Gastrocnemius medialis (tissue), 4 donors: ENCODE measurements around the gene EFNA1.

ENCODE experiments used
- POLR2A ChIP-seq, 2 donors: fragments of 450-650 bp; IDR thresholded peaks; one replicate each; pipeline ENCODE4 v1.6.1; 2017; ENCODE audit warnings: antibody characterized with exemption in 2 of 2, mild to moderate bottlenecking in 2 of 2, moderate library complexity in 2 of 2
- TF ChIP-seq, protein P1 (sequence below), 5 experiments: fragments of 450-650 bp in 3 of 5; fragments of 200-600 bp in 2 of 5; sonication (generic) in 2 of 5; IDR thresholded peaks in 4 of 5; conservative IDR thresholded peaks in 1 of 5; 1 replicate in 4 of 5; 2 replicates in 1 of 5; pipeline ENCODE4 v1.5.1; 2016 to 2019; ENCODE audit warnings: antibody characterized with exemption in 5 of 5, mild to moderate bottlenecking in 3 of 5, moderate library complexity in 3 of 5

DNA sequence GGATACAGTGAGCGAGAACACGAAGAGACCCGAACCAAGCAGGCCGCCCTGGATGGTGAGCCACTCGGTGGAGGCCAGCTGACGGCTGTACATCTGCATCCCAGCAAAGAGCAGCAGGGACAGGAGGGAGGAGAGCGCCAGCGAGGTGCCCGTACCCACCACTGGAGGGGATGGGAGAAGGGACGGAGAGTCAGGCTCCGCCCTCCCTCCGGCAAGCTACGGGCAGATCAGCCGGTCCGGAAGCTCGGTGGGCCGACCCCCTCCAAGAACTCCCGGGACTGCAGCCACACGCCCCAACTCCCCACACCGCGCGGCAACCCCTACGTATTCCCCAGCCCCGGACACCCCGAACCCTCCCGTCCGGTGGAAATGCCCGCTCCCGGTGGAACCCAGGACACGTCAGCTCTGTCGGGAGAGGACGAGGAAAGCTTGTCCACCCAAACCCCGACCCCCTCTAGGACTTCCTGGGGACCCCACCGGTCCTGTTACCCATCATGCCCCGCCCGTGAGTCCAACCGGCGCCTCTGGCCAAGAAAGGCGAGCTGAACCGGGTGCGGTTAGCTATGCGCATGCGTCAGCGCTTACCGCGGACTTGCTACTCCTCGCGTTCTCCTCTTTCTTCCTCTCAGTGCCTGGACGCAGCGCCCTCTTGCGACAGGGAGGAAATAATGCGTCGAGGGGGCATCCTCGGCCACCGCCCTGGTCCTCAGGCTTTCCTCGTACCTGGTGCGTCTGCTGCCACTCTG lies 45.2 kb downstream of the EFNA1 start, which contains the start of gene KRTCAP2:
- peak in 1 of 2 donors; percentile 53 for TF ChIP-seq POLR2A (IDR thresholded peaks at IDR 0.05)
- TF ChIP-seq, protein P1, sequence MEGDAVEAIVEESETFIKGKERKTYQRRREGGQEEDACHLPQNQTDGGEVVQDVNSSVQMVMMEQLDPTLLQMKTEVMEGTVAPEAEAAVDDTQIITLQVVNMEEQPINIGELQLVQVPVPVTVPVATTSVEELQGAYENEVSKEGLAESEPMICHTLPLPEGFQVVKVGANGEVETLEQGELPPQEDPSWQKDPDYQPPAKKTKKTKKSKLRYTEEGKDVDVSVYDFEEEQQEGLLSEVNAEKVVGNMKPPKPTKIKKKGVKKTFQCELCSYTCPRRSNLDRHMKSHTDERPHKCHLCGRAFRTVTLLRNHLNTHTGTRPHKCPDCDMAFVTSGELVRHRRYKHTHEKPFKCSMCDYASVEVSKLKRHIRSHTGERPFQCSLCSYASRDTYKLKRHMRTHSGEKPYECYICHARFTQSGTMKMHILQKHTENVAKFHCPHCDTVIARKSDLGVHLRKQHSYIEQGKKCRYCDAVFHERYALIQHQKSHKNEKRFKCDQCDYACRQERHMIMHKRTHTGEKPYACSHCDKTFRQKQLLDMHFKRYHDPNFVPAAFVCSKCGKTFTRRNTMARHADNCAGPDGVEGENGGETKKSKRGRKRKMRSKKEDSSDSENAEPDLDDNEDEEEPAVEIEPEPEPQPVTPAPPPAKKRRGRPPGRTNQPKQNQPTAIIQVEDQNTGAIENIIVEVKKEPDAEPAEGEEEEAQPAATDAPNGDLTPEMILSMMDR (IDR thresholded peaks at IDR 0.05 in 4 of 5, conservative IDR thresholded peaks at IDR 0.05 in 1 of 5): peak; percentile 71 to 94 (median 93)
